NCI-H1092 (cell line): ENCODE results near the gene IGBP1.
"Not testable (repeated sequence)": the region's sequence is repeated elsewhere in the genome, so short reads cannot be mapped to it uniquely, and the experiment has no call there.

Experiments
- DNase-seq: peaks from one replicate; lab custom pipeline; 2025; lab: John Stamatoyannopoulos, UW

IGBP1 gene

GRCh38 chrX:70133303-70134115 lies at the start of gene IGBP1:
Gene IGBP1, plus strand, starts transcription at chrX:70133447. Its CDS starts 501 bp downstream, at chrX:70133948.
- peak; percentile 91 for DNase-seq

DNA sequence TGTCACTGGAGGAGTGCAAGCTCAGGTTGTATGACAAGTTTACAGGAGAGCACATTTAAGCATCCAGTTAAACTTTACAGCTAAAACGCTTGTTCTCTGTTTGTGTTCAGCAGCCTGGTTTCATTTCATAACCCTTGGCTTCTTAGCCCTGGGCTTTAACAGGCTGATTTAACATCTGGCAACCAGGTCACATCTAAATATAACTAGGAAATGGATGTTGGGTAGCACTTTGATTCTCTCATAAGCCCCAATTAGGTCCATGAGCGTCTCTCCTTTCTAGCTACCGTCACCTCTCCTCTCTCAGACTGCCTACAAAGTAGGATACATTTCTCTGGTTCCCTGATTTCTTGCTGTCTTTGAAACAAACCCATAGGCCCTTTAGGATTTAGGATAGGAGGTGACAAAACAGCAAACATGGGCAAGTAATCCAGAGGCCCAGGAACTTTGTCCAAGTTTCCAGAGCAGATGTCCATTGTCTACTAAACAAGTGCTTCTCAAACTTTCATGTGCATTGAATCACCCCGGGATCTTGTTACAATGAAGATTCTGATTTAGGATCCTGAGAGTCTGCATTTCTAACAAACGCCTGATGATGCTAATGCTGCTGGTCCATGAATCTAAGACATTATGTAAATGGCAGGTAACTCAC lies 48.5 kb upstream of the IGBP1 start:
- DNase-seq: no peak

GRCh38 chrX:70087857-70088630 lies 45.2 kb upstream of the IGBP1 start:
- no peak for DNase-seq

- no peak for DNase-seq
Observed at GRCh38 chrX:70088751-70089150, 44.5 kb upstream of the IGBP1 start.

GRCh38 chrX:70089604-70090297 lies 43.5 kb upstream of the IGBP1 start:
- no peak for DNase-seq

- DNase-seq: no peak
Observed at GRCh38 chrX:70092247-70092646, 41.0 kb upstream of the IGBP1 start.

DNA sequence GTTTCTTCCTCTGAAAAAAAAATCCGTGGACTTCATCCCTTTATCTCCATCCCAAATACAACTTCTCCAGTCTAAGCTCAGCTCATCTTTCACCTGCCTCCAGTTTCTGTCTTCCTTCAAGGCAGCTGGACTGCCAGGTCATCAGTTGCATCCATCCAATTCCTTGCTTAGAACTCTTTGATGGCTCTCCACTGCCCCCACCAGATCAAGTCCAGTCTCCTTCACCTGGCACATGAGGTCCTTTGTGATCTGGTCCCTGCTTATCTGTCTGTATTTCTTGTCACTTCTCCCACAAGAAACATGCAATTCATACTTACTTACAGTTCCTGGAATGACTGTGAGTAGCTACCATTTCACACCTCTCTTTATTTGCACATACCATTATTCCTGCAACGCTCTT lies 37.2 kb upstream of the IGBP1 start:
- DNase-seq: no peak

GRCh38 chrX:70105229-70105628 lies 28.0 kb upstream of the IGBP1 start:
- DNase-seq: no peak

DNA sequence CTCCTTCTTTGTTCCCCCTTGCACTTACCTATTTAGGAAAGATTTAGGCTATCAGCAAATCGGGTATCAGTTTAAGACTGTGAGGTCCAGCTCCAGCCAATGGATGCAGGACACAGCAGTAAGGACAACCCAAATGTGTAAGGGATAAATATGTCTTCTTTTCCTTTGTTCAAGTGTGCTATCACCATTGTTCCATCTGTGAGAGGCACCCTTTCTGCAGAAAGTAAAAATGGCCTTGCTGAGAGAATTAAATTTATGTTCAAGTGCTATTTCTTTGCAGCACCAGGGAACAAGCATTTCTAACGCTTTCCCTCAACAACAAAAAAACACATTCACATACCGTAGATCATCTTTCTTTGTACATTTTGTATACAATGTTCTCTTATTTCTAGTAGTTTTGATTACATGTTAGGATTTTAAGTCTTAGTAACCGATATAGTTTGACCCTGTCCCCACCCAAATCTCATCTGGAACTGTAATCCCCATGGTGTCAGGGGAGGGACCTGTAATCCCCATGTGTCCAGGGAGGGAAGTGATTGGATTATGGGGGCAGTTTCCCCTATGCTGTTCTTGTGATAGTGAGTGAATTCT lies 21.7 kb upstream of the IGBP1 start:
- DNase-seq: not testable (repeated sequence)

DNA sequence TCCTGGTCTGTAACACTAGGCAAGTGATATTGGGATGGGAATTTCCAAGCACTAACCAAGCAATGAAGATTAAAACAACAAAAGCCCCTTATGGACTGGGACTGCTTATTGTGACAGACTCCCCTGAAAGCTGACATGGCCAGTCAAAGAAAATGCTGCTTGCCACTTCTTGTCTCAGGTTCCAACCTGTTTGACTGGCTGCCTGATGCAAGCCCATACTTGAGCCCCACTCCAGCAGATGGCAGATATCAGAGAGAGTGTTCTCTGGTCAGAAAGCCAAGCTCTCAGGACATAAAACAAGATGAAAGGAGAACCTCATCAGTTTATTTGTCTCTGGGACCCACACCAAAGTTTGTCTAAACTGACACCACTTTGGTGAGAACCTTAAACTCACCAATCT lies 15.5 kb upstream of the IGBP1 start:
- no peak for DNase-seq

DNA sequence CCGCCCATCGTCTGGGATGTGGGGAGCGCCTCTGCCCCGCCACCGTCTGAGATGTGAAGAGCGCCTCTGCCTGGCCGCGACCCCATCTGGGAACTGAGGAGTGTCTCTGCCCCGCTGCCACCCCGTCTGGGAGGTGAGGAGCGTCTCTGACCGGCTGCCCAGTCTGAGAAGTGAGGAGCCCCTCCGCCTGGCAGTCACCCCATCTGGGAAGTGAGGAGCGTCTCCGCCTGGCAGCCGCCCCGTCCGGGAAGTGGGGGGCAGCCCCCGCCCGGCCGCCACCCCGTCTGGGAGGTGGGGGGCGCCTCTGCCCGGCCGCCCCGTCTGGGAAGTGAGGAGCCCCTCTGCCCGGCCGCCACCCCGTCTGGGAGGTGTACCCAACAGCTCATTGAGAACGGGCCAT lies 10.2 kb upstream of the IGBP1 start:
- DNase-seq: not testable (repeated sequence)

DNA sequence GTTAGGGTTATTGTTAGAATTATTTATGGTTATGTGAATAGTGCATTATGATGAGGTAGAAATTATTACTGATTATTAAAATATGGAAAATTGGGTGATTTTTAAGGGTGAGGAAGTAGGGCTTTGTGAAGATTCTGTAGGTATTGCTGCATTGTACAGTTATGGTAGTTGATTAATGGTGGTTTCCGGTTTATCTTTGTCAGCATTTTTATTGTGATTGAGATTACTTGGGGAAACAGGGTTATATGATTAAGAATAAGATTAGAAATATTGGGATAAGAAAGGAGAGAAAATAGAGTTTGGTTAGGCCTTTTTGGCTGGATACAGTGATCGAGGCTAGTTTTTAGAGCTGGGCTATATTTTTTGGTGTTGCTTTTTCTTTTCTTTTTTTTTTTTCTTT lies 8.6 kb upstream of the IGBP1 start:
- no peak for DNase-seq

DNA sequence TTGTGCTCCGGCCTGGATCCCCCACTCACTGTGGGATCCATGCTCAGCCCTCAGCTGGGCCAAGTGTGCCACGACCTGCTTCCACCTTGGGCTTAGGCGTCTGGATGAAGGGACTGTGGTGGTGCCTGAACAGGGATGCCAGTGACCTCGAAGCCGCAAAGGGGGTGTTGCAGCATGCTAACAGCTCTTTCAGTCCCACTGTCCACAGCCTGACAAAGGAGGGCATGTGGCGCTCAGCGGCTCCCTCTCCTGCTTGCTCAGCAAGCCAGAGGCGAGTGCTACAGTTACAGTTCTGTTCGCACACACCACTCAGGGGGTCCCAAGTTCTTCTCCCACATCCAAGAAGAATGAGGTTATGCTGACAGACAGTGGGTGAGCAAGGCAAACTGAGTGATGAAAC lies 5.2 kb upstream of the IGBP1 start:
- no peak for DNase-seq

- DNase-seq: no peak
Observed at GRCh38 chrX:70129816-70130215, 3.4 kb upstream of the IGBP1 start.

DNA sequence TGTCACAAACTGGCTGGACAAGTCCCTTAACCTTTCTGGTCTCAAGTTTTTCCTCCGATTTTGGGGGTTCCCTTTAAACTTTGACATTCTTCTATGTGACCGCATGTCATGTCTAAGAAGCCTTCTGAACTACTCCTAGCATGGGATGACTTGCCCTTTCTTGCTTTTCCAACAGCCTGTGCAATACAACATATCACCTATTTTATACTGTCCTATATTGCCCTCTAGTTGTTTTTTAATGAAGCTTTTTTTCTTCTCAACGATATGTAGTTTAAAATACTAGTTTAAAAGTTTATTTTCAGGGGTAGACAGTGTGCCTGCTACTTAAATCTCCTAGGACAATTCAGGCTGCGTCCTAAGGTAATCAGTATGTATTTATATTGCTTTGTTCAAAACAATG lies 1.0 kb upstream of the IGBP1 start:
- no peak for DNase-seq

DNA sequence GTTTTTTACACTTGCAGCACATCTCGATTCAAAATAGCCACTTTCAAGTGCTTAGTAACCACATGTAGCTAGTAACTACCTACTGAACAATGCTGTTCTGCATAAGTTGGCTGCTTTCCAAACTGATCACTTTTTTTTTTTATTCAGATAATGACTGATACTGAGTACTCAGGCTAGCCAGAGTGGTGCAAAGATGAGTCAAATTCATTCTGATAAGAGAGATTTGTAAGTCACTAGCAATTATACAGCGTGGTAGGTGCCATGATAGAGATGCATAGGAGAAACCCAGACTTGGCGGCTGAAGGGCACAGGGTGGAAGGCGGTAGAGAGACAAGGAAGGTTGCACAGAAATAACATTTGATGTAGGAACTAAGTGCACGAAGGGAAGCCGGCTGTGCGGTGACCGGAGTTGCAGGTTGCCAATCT lies 357 bp upstream of the IGBP1 start:
- DNase-seq: no peak

DNA sequence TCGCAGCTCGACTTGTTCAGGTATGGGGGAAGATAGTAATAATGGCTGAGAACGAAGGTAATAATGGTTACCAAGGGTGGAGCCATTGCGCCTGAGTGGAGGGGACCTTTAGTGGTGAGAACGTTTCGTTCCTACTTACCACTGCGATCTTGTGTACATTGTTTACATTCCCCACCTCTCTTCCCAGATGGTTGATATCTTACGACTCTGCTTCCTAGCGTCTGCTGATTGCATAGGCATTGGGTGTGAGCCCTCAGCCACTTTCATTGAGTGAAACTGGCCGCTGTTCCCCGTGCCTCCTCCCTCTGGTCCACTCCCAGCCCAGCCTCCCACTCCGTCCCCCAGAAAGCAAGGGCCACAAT lies 850 bp downstream of the IGBP1 start:
- DNase-seq: peak; percentile 47

- DNase-seq: no peak
Observed at GRCh38 chrX:70138622-70139021, 5.4 kb downstream of the IGBP1 start.

- no peak for DNase-seq
Observed at GRCh38 chrX:70139736-70140135, 6.5 kb downstream of the IGBP1 start.

GRCh38 chrX:70141373-70141772 lies 8.1 kb downstream of the IGBP1 start:
- DNase-seq: no peak

- no peak for DNase-seq
Observed at GRCh38 chrX:70166601-70167590, 33.6 kb downstream of the IGBP1 start.
